ENCODE results near the gene FNDC3A. TPM values are rescaled to one million over a fixed set of nuclear protein-coding genes. Genes with fewer than 3 reads are reported as not detected.
A peak's percentile ranks its signal among the peaks of the same experiment; 100 is the strongest.

The FNDC3A gene
- total and polyA plus RNA-seq, 4 experiments from 2014 or later: 4.6 to 44.4 (median 28.1) TPM

DNA sequence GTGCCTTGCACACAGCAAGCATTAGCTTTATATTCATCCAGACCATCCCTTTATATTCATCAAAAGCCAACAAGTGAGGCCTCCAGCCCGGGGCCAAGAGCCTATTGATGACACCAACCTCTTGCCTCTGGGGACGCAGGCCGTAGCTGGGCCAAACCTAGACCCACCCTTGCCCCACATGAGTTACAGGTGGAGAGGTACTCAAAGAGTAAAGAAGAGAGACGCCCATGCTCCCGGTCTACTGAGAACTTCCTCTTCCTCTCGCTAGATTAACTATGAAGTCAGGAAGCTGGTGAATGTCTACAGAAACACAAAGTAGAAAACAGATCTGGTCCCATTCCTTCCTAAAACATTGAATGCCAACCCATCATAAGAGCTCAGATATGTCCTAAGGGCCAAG is 240.6 kb downstream of the FNDC3A start:
- Histone ChIP-seq H3K9me3 (ENCODE audit: control insufficient read depth in 1 of 2, low read length in 2 of 2) (no peaks in the 10 kb centered on the region), H3K27me3 (ENCODE audit: insufficient read depth, low read length) (peaks cover 21% of the 10 kb centered on the region), H3K36me3 (ENCODE audit: insufficient read depth, low read length) (no peaks in the 10 kb centered on the region), H3K27ac (ENCODE audit: low read depth, low read length) (no peak overlapping the region), H3K4me1 (ENCODE audit: insufficient read depth, low read length) (peaks cover 24% of the 10 kb centered on the region), H3K4me3 (ENCODE audit: low read length in 2 of 2) (no peak overlapping the region)
- Mint-ChIP-seq H3K27me3 (peaks cover 29 to 30% of the 10 kb centered on the region in 2 donors), H3K9me3 (peaks cover 0 to 3% (median 0%) of the 10 kb centered on the region in 8 donors), H3K36me3 (peaks cover 0 to 13% of the 10 kb centered on the region in 2 donors), H3K27ac (peak overlapping the region in 1 of 7 donors; percentile 4), H3K4me1 (peaks cover 12 to 30% (median 18%) of the 10 kb centered on the region in 4 donors), H3K4me3 (no peak overlapping the region)
- ChIA-PET CTCF (ENCODE audit: partially characterized antibody) (interaction anchor here (4.4 kb wide), 1 partner anchor 65 kb away, joined by 36 read pairs; no protein-coding TSS in a partner anchor), POLR2A (ENCODE audit: partially characterized antibody) (no interaction called here)
- no peak for DNase-seq
- intact Hi-C loops (cut with micrococcal nuclease): no loop called here

GRCh38 chr13:49217962-49218492 is 242.3 kb downstream of the FNDC3A start:
- H3K4me3 Mint-ChIP-seq: peak overlapping the region in 4 of 8 donors; percentile 17 to 45 (median 26)
- Histone ChIP-seq H3K36me3 (ENCODE audit: insufficient read depth, low read length) (no peaks in the 10 kb centered on the region), H3K27ac (ENCODE audit: low read depth, low read length) (no peak overlapping the region), H3K27me3 (ENCODE audit: insufficient read depth, low read length) (peaks cover 25% of the 10 kb centered on the region), H3K4me1 (ENCODE audit: insufficient read depth, low read length) (peaks cover 24% of the 10 kb centered on the region), H3K4me3 (ENCODE audit: low read length in 2 of 2) (no peak overlapping the region), H3K9me3 (ENCODE audit: control insufficient read depth in 1 of 2, low read length in 2 of 2) (no peaks in the 10 kb centered on the region)
- peaks cover 12 to 36% (median 22%) of the 10 kb centered on the region in 4 donors for H3K4me1 Mint-ChIP-seq
- H3K36me3 Mint-ChIP-seq: peaks cover 0 to 5% of the 10 kb centered on the region in 2 donors
- intact Hi-C loops (cut with micrococcal nuclease): no loop called here
- DNase-seq: no peak
- peaks cover 43% of the 10 kb centered on the region in 2 donors for H3K27me3 Mint-ChIP-seq
- H3K27ac Mint-ChIP-seq: peak overlapping the region in 2 of 7 donors; percentile 18 to 36
- H3K9me3 Mint-ChIP-seq: peaks cover 0 to 3% (median 0%) of the 10 kb centered on the region in 8 donors
- CTCF ChIA-PET (ENCODE audit: partially characterized antibody): no interaction called here
- POLR2A ChIA-PET (ENCODE audit: partially characterized antibody): no interaction called here

- no peak overlapping the region for H3K4me3 ChIP-seq (ENCODE audit: low read length in 2 of 2)
- no peaks in the 10 kb centered on the region for H3K36me3 ChIP-seq (ENCODE audit: insufficient read depth, low read length)
- H3K27ac ChIP-seq (ENCODE audit: low read depth, low read length): no peak overlapping the region
- peaks cover 24% of the 10 kb centered on the region for H3K4me1 ChIP-seq (ENCODE audit: insufficient read depth, low read length)
- Mint-ChIP-seq H3K27me3 (peaks cover 44 to 47% of the 10 kb centered on the region in 2 donors), H3K9me3 (peaks cover 0 to 3% (median 0%) of the 10 kb centered on the region in 8 donors), H3K4me3 (peak overlapping the region in 5 of 8 donors; percentile 9 to 68 (median 26)), H3K36me3 (peaks cover 0 to 5% of the 10 kb centered on the region in 2 donors), H3K4me1 (peaks cover 12 to 36% (median 22%) of the 10 kb centered on the region in 4 donors), H3K27ac (no peak overlapping the region)
- intact Hi-C loops (cut with micrococcal nuclease): no loop called here
- H3K27me3 ChIP-seq (ENCODE audit: insufficient read depth, low read length): peaks cover 25% of the 10 kb centered on the region
- DNase-seq: no peak
- ChIA-PET CTCF (ENCODE audit: partially characterized antibody) (no interaction called here), POLR2A (ENCODE audit: partially characterized antibody) (no interaction called here)
- H3K9me3 ChIP-seq (ENCODE audit: control insufficient read depth in 1 of 2, low read length in 2 of 2): no peaks in the 10 kb centered on the region
Observed at GRCh38 chr13:49218493-49219051, 242.9 kb downstream of the FNDC3A start.

DNA sequence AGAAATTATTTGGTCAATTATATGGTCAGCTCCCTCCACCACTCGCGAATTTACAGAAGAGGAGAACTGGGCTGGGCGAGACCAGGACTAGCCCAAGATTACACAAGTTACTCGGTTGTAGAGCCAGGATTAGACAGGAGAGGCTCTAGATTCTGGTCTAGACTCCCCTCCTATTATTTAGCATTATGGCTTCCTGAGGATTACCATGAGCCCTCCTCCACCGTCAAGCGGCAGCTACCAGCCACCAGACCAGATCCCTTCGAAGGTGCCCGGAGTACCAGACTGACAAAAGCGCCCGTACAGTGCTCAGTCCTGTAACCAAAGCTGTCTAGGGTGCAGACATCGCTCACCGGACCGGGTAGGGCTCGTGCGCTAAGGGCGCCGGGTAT is 243.9 kb downstream of the FNDC3A start:
- ChIA-PET POLR2A (ENCODE audit: partially characterized antibody) (interaction anchor here (0.8 kb wide), 1 partner anchor 28 kb away, joined by 3 read pairs; the partner anchor contains the start of gene CDADC1), CTCF (ENCODE audit: partially characterized antibody) (interaction anchor here (0.8 to 1.3 kb wide), 2 partner anchors 10 to 61 kb away, joined by 3 read pairs; no protein-coding TSS in a partner anchor)
- Histone ChIP-seq H3K36me3 (ENCODE audit: insufficient read depth, low read length) (no peaks in the 10 kb centered on the region), H3K4me3 (ENCODE audit: low read length in 2 of 2) (peak overlapping the region in 1 of 2 donors; percentile 15), H3K9me3 (ENCODE audit: control insufficient read depth in 1 of 2, low read length in 2 of 2) (no peaks in the 10 kb centered on the region), H3K27ac (ENCODE audit: low read depth, low read length) (no peak overlapping the region), H3K27me3 (ENCODE audit: insufficient read depth, low read length) (peaks cover 25% of the 10 kb centered on the region), H3K4me1 (ENCODE audit: insufficient read depth, low read length) (peaks cover 21% of the 10 kb centered on the region)
- intact Hi-C loops (cut with micrococcal nuclease): no loop called here
- Mint-ChIP-seq H3K27ac (no peak overlapping the region), H3K9me3 (peaks cover 0 to 3% (median 0%) of the 10 kb centered on the region in 8 donors), H3K36me3 (peaks cover 0 to 5% of the 10 kb centered on the region in 2 donors), H3K27me3 (peaks cover 47 to 52% of the 10 kb centered on the region in 2 donors), H3K4me1 (peaks cover 11 to 36% (median 20%) of the 10 kb centered on the region in 4 donors), H3K4me3 (peak overlapping the region; percentile 53 to 78 (median 68))
- peak in 1 of 5 donors; percentile 5 for DNase-seq

GRCh38 chr13:49220036-49220855 is 244.5 kb downstream of the FNDC3A start, which contains the start of gene MLNR:
TSS of gene MLNR (plus strand) at chr13:49220338. CDS start at chr13:49220338, 0 bp downstream.
- peak within 1 kb of the TSS; percentile 68 to 81 (median 72) for H3K4me3 Mint-ChIP-seq
- POLR2A ChIA-PET (ENCODE audit: partially characterized antibody): interaction anchor here (0.8 kb wide), 1 partner anchor 27 kb away, joined by 3 read pairs; the partner anchor contains the start of gene CDADC1
- intact Hi-C loops (cut with micrococcal nuclease): no loop called here
- peak; percentile 35 to 52 (median 40) for DNase-seq
- Histone ChIP-seq H3K27ac (ENCODE audit: low read depth, low read length) (no peak within 1 kb of the TSS), H3K4me1 (ENCODE audit: insufficient read depth, low read length) (peaks cover 15% of the 10 kb centered on the region), H3K4me3 (ENCODE audit: low read length in 2 of 2) (peak within 1 kb of the TSS in 1 of 2 donors; percentile 15), H3K9me3 (ENCODE audit: control insufficient read depth in 1 of 2, low read length in 2 of 2) (no peaks in the 10 kb centered on the region), H3K36me3 (ENCODE audit: insufficient read depth, low read length) (no peaks in the 10 kb centered on the region), H3K27me3 (ENCODE audit: insufficient read depth, low read length) (peaks cover 25% of the 10 kb centered on the region)
- H3K9me3 Mint-ChIP-seq: peaks cover 0 to 3% (median 0%) of the 10 kb centered on the region in 8 donors
- peaks cover 0 to 5% of the 10 kb centered on the region in 2 donors for H3K36me3 Mint-ChIP-seq
- peaks cover 5 to 30% (median 14%) of the 10 kb centered on the region in 4 donors for H3K4me1 Mint-ChIP-seq
- CTCF ChIA-PET (ENCODE audit: partially characterized antibody): interaction anchor here (0.8 to 1.3 kb wide), 2 partner anchors 11 to 61 kb away, joined by 3 read pairs; no protein-coding TSS in a partner anchor
- no peak within 1 kb of the TSS for H3K27ac Mint-ChIP-seq
- peaks cover 47 to 52% of the 10 kb centered on the region in 2 donors for H3K27me3 Mint-ChIP-seq

GRCh38 chr13:49220856-49221589 is 245.3 kb downstream of the FNDC3A start:
- Histone ChIP-seq H3K27ac (ENCODE audit: low read depth, low read length) (no peak overlapping the region), H3K27me3 (ENCODE audit: insufficient read depth, low read length) (peaks cover 25% of the 10 kb centered on the region), H3K4me1 (ENCODE audit: insufficient read depth, low read length) (peaks cover 13% of the 10 kb centered on the region), H3K36me3 (ENCODE audit: insufficient read depth, low read length) (no peaks in the 10 kb centered on the region), H3K9me3 (ENCODE audit: control insufficient read depth in 1 of 2, low read length in 2 of 2) (no peaks in the 10 kb centered on the region), H3K4me3 (ENCODE audit: low read length in 2 of 2) (peak overlapping the region in 1 of 2 donors; percentile 15)
- peaks cover 3 to 26% (median 12%) of the 10 kb centered on the region in 4 donors for H3K4me1 Mint-ChIP-seq
- H3K9me3 Mint-ChIP-seq: peaks cover 0 to 3% (median 0%) of the 10 kb centered on the region in 8 donors
- intact Hi-C loops (cut with micrococcal nuclease): no loop called here
- no peak overlapping the region for H3K27ac Mint-ChIP-seq
- peaks cover 0 to 5% of the 10 kb centered on the region in 2 donors for H3K36me3 Mint-ChIP-seq
- peak in 1 of 5 donors; percentile 9 for DNase-seq
- peaks cover 47 to 56% of the 10 kb centered on the region in 2 donors for H3K27me3 Mint-ChIP-seq
- H3K4me3 Mint-ChIP-seq: peak overlapping the region in 7 of 8 donors; percentile 57 to 84 (median 77)
- POLR2A ChIA-PET (ENCODE audit: partially characterized antibody): no interaction called here
- CTCF ChIA-PET (ENCODE audit: partially characterized antibody): interaction anchor here (0.7 kb wide), 1 partner anchor 102 kb away, joined by 3 read pairs; no protein-coding TSS in a partner anchor

Data from CD4-positive, alpha-beta memory T cell (primary cell).